ENCODE data around the gene RNF217. TPM values are rescaled to one million over a fixed set of nuclear protein-coding genes. Genes with fewer than 3 reads are reported as not detected.

Gene RNF217
- total RNA-seq, 1 donor from 2014 or later, result 49.8 TPM

DNA sequence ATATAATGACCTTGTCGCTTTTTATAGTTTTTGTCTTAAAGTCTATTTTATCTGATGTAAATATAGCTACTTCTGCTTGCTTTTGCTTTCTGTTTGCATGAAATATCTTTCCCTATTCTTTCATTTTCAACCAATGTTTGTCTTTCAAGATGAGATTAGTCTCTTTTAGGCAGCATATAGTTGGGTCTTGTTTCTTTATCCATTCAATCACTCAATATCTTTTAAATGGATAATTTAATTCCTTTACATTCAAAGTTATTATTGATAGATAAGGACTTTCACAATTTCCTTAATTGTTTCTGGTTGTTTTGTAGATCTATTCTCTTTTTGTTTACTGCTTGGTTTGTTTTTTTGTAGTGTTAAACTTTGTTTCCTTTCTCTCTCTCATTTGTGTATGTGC is 147.8 kb downstream of the RNF217 start:
- DNase-seq (ENCODE audit: low spot score in 2 of 2, unreplicated experiment in 2 of 2), result no peak
- H3K4me1 Mint-ChIP-seq, result peaks cover 15% of the 10 kb centered on the region
- no peaks in the 10 kb centered on the region for H3K27me3 Mint-ChIP-seq (ENCODE audit: low read depth)
- peaks cover 52% of the 10 kb centered on the region for H3K9me3 Mint-ChIP-seq
- H3K4me3 Mint-ChIP-seq, result no peak overlapping the region
- TF ChIP-seq, protein P1, sequence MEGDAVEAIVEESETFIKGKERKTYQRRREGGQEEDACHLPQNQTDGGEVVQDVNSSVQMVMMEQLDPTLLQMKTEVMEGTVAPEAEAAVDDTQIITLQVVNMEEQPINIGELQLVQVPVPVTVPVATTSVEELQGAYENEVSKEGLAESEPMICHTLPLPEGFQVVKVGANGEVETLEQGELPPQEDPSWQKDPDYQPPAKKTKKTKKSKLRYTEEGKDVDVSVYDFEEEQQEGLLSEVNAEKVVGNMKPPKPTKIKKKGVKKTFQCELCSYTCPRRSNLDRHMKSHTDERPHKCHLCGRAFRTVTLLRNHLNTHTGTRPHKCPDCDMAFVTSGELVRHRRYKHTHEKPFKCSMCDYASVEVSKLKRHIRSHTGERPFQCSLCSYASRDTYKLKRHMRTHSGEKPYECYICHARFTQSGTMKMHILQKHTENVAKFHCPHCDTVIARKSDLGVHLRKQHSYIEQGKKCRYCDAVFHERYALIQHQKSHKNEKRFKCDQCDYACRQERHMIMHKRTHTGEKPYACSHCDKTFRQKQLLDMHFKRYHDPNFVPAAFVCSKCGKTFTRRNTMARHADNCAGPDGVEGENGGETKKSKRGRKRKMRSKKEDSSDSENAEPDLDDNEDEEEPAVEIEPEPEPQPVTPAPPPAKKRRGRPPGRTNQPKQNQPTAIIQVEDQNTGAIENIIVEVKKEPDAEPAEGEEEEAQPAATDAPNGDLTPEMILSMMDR (IDR thresholded peaks at IDR 0.05; ENCODE audit: unreplicated experiment), result no peak
- no peak overlapping the region for H3K27ac Mint-ChIP-seq
- H3K36me3 Mint-ChIP-seq, result peaks cover 32% of the 10 kb centered on the region

DNA sequence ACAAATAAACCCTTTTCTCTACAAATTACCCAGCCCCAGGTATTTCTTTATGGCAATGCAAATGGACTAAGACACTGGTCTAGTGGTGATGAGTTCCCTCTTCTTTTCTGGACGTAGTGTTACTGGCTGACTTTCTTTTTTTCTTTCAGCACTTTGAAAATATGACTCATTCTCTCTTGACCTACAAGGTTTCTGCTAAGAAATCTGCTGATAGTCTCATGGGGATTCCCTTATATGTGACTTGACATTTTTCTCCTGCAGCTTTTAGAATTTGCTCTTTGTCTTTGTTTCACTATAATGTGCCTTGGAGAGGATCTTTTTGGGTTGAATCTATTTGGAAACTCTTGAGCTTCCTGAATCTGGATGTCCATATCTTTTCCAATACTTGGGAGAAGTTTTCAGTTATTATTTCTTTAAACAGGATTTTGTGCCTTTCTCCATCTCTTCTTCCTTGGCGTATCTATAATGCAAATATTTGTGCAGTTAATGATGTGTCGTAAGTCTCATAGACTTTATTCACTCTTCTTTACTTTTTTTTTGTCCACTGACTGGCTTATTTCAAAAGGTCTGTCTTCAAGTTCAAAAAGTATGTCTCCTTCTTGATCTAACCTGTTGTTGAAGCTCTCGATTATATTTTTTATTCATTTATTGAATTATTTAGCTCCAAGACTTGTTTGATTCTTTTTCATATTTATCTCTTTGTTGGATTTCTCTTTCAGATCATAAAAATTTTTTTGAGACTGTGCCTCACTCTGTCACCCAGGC is 149.2 kb downstream of the RNF217 start:
- TF ChIP-seq, protein P1 (IDR thresholded peaks at IDR 0.05; ENCODE audit: unreplicated experiment), result no peak
- H3K9me3 Mint-ChIP-seq, result peaks cover 49% of the 10 kb centered on the region
- H3K4me1 Mint-ChIP-seq, result peaks cover 22% of the 10 kb centered on the region
- DNase-seq (ENCODE audit: low spot score in 2 of 2, unreplicated experiment in 2 of 2), result no peak
- no peak overlapping the region for H3K4me3 Mint-ChIP-seq
- H3K27ac Mint-ChIP-seq, result no peak overlapping the region
- peaks cover 32% of the 10 kb centered on the region for H3K36me3 Mint-ChIP-seq
- no peaks in the 10 kb centered on the region for H3K27me3 Mint-ChIP-seq (ENCODE audit: low read depth)

DNA sequence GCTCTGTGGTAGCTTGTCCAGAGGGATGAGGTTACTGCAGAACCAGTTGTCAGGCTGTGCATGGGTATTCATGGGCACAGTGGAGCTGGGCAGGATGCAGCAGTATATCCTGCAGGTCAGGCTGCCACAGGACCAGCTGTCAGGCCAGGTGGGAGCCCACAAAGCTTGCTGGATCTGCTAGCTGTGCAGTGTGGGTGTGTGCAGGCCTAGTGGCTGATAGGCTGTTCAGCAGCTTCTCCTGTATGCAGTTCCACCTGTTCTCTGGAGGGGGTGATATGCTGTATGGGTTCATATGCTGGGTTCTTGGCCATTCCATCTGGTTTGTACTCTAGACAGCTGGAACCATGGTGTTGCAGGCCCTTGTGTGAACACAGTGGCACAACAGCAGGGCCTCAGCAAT is 150.7 kb downstream of the RNF217 start:
- no peak overlapping the region for H3K27ac Mint-ChIP-seq
- no peak for DNase-seq (ENCODE audit: low spot score in 2 of 2, unreplicated experiment in 2 of 2)
- no peak overlapping the region for H3K4me3 Mint-ChIP-seq
- H3K36me3 Mint-ChIP-seq, result peaks cover 32% of the 10 kb centered on the region
- TF ChIP-seq, protein P1 (IDR thresholded peaks at IDR 0.05; ENCODE audit: unreplicated experiment), result no peak
- no peaks in the 10 kb centered on the region for H3K27me3 Mint-ChIP-seq (ENCODE audit: low read depth)
- peaks cover 42% of the 10 kb centered on the region for H3K9me3 Mint-ChIP-seq
- H3K4me1 Mint-ChIP-seq, result peaks cover 22% of the 10 kb centered on the region

DNA sequence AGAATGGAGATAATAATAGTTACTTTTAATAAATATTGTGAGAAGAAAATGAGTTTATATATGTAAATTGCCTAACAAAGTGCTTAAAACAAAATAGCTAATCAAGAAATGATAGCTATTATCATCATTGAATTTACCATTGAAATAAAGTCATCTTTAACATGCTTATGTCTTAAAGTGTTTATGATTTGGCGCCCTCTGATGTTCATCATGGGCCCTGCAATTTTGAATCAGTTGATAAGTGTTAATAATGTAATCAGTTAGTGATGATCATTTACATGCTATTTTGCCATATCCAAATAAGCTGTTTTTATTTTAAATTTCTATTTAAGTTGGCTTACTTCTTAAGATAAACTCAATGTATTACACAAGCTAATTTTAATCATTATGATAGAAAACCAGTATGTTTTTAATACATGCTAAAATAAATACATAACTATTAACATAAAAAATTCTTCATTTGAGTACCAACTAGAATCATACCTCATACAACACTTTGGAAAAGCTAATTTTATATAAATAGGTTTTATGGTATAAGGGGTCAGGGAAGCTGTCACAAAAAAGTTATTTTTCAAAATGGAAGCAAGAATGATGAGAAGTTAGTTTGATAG is 152.1 kb downstream of the RNF217 start:
- Mint-ChIP-seq H3K27me3 (ENCODE audit: low read depth) (no peaks in the 10 kb centered on the region), H3K4me1 (peaks cover 24% of the 10 kb centered on the region), H3K36me3 (peaks cover 24% of the 10 kb centered on the region), H3K4me3 (no peak overlapping the region), H3K27ac (no peak overlapping the region), H3K9me3 (peaks cover 30% of the 10 kb centered on the region)
- TF ChIP-seq, protein P1 (IDR thresholded peaks at IDR 0.05; ENCODE audit: unreplicated experiment), result peak; percentile 66
- no peak for DNase-seq (ENCODE audit: low spot score in 2 of 2, unreplicated experiment in 2 of 2)

DNA sequence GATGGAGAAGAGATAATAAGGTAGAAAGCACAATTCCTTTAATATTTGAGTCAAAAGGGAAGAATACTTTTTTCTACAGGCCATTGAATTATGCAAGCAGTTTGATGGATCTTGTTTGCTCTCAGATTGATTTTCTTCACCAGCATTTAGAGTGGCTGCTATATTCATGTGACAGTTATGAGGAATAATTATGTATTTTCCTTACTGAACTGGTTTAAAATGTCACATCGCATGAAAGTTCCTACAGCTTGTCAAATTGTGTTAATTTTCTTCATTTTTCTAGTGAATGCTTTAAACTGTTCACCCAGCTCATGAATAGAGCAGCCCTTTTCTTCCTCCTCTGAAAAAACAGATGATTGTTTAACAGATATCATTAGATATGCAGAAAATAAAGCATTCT is 153.9 kb downstream of the RNF217 start:
- Mint-ChIP-seq H3K27ac (no peak overlapping the region), H3K27me3 (ENCODE audit: low read depth) (no peaks in the 10 kb centered on the region), H3K4me1 (peaks cover 36% of the 10 kb centered on the region), H3K36me3 (peaks cover 10% of the 10 kb centered on the region), H3K9me3 (peaks cover 12% of the 10 kb centered on the region), H3K4me3 (no peak overlapping the region)
- TF ChIP-seq, protein P1 (IDR thresholded peaks at IDR 0.05; ENCODE audit: unreplicated experiment), result no peak
- no peak for DNase-seq (ENCODE audit: low spot score in 2 of 2, unreplicated experiment in 2 of 2)

Data from mesothelial cell of epicardium (in vitro differentiated cells).